Measurements from ENCODE around the gene USP6NL.

The USP6NL gene

GRCh38 chr10:11404901-11405300 is 206.5 kb downstream of the USP6NL start:
- no peak for DNase-seq
